GM23248 (cell line): Measurements from ENCODE around the gene POLD1. TPM values are rescaled to one million over a fixed set of nuclear protein-coding genes. Genes with fewer than 3 reads are reported as not detected.

Source experiments
- DNase-seq: peaks from one replicate; pipeline ENCODE4 v3.0.0-alpha.2; 2015
- H2AFZ ChIP-seq: fragments of 200-600 bp; sonication (generic); 2 replicates; pipeline ENCODE4 v1.6.1; 2016; ENCODE audit warnings: antibody characterized with exemption
- H3F3A ChIP-seq: fragments of 200-600 bp; sonication (generic); 2 replicates; pipeline ENCODE4 v1.6.1; 2016; ENCODE audit warnings: mild to moderate bottlenecking, antibody characterized with exemption, mixed run types; ENCODE audit not compliant: insufficient read depth
- H3K27ac ChIP-seq: fragments of 200-600 bp; sonication (generic); 2 replicates; pipeline ENCODE4 v1.5.1; 2016; ENCODE audit warnings: mild to moderate bottlenecking
- H3K27me3 ChIP-seq: fragments of 200-600 bp; sonication (generic); replicated peaks from 2 replicates; pipeline ENCODE4 v1.6.1; 2016; ENCODE audit warnings: mild to moderate bottlenecking; ENCODE audit not compliant: insufficient read depth
- H3K36me3 ChIP-seq: fragments of 200-600 bp; sonication (generic); 2 replicates; pipeline ENCODE4 v1.6.1; 2016; ENCODE audit warnings: low read depth, mild to moderate bottlenecking
- H3K4me1 ChIP-seq: fragments of 200-600 bp; sonication (generic); 2 replicates; pipeline ENCODE4 v1.6.1; 2016; ENCODE audit warnings: mild to moderate bottlenecking; ENCODE audit not compliant: insufficient read depth
- H3K4me2 ChIP-seq: fragments of 200-600 bp; sonication (generic); one replicate; pipeline ENCODE4 v1.6.1; 2016; ENCODE audit warnings: mild to moderate bottlenecking; ENCODE audit not compliant: unreplicated experiment
- H3K4me3 ChIP-seq: fragments of 200-600 bp; sonication (generic); 2 replicates; pipeline ENCODE4 v1.5.1; 2016; ENCODE audit warnings: mild to moderate bottlenecking
- H3K79me2 ChIP-seq: fragments of 200-600 bp; sonication (generic); 2 replicates; pipeline ENCODE4 v1.6.1; 2016; ENCODE audit warnings: mild to moderate bottlenecking; ENCODE audit not compliant: insufficient read depth
- H3K9ac ChIP-seq: fragments of 200-600 bp; sonication (generic); 2 replicates; pipeline ENCODE4 v1.6.1; 2016; ENCODE audit warnings: mild to moderate bottlenecking
- H3K9me2 ChIP-seq: fragments of 200-600 bp; sonication (generic); 2 replicates; pipeline ENCODE4 v1.6.1; 2016; ENCODE audit warnings: mixed run types, mild to moderate bottlenecking, moderate library complexity; ENCODE audit not compliant: insufficient read depth
- H3K9me3 ChIP-seq: fragments of 200-600 bp; sonication (generic); one replicate; pipeline ENCODE4 v1.6.1; 2017; ENCODE audit warnings: low read depth
- H4K20me1 ChIP-seq: fragments of 200-600 bp; sonication (generic); 2 replicates; pipeline ENCODE4 v1.6.0; 2016; ENCODE audit not compliant: insufficient read depth
- EZH2 ChIP-seq: fragments of 200-600 bp; sonication (generic); IDR thresholded peaks from 2 replicates; pipeline ENCODE4 v1.6.1; 2018; ENCODE audit warnings: antibody characterized with exemption, mild to moderate bottlenecking; ENCODE audit not compliant: insufficient read depth, poor library complexity, severe bottlenecking
- EZH2phosphoT487 ChIP-seq: fragments of 200-600 bp; sonication (generic); IDR thresholded peaks from 2 replicates; pipeline ENCODE4 v1.6.1; 2018; ENCODE audit warnings: antibody characterized with exemption, moderate library complexity, mild to moderate bottlenecking, low read depth; ENCODE audit not compliant: insufficient read depth
- WGBS, 2 experiments: methylation state at CpG; one replicate each; pipeline ENCODE4 v1.1.6; 2015 to 2017; ENCODE audit warnings: low lambda C conversion rate in 2 of 2, low coverage in 1 of 2; ENCODE audit errors: missing lambda C conversion rate in 2 of 2; 5-methylcytosine and 5-hydroxymethylcytosine counted together
- in situ Hi-C: fragments of 300-500 bp; cut with MboI; formaldehyde crosslinking; loops from 2 replicates; pipeline ENCODE4 v1.15.0; 2020
- polyA plus RNA-seq: library from polyadenylated mRNA; unstranded; fragments of >200 nt; fragmentation: Nextera tagmentation; extraction: Ambion mirVana; gene quantifications from 2 replicates; pipeline ENCODE4 v1.2.1, GENCODE V29; 2016
- total RNA-seq: library from RNA; depleted of rRNA; stranded (reverse); fragments of >200 nt; shearing (Covaris generic); gene quantifications from 2 replicates; pipeline ENCODE4 v1.2.3, GENCODE V29; 2014

Gene POLD1
- total and polyA plus RNA-seq, 2 experiments from 2014 or later, result 12.6 to 18.3 TPM

- no peaks in the 10 kb centered on the region for H3K36me3 ChIP-seq
- H3K4me2 ChIP-seq, result no peak overlapping the region
- no peak overlapping the region for H3K9ac ChIP-seq
- H2AFZ ChIP-seq, result peak overlapping the region; percentile 41; the same call in 1 of the 2 replicates
- H3K27ac ChIP-seq, result no peak overlapping the region
- no peaks in the 10 kb centered on the region for H3K4me1 ChIP-seq
- WGBS, 2 experiments, result 62 to 64% methylated on average over 43 to 54 of the region's 54 CpGs
- H3K9me3 ChIP-seq, result no peaks in the 10 kb centered on the region
- DNase-seq, result peak; percentile 17
- no peaks in the 10 kb centered on the region for H3K27me3 ChIP-seq
- TF ChIP-seq EZH2 (no peak), EZH2phosphoT487 (no peak)
- H3K9me2 ChIP-seq, result no peaks in the 10 kb centered on the region
- in situ Hi-C loops, result loop anchor here (25.0 kb wide), 2 partner anchors 429 to 554 kb away; partner anchors contain the start of genes ACP4 and KLK4
- H3K4me3 ChIP-seq, result 0 out of 2 replicates have a peak overlapping the region, but pooled peaks have one; percentile 32
- no peaks in the 10 kb centered on the region for H3F3A ChIP-seq
- no peaks in the 10 kb centered on the region for H4K20me1 ChIP-seq
- no peaks in the 10 kb centered on the region for H3K79me2 ChIP-seq
These were observed 25.4 kb upstream of the POLD1 start for GRCh38 chr19:50358483-50359327.

GRCh38 chr19:50359328-50359818, 24.8 kb upstream of the POLD1 start:
- Histone ChIP-seq H3K9ac (no peak overlapping the region), H3K27ac (no peak overlapping the region), H2AFZ (no peak overlapping the region), H4K20me1 (no peaks in the 10 kb centered on the region), H3K27me3 (no peaks in the 10 kb centered on the region), H3K79me2 (no peaks in the 10 kb centered on the region), H3K9me3 (no peaks in the 10 kb centered on the region), H3K4me1 (no peaks in the 10 kb centered on the region), H3K4me3 (no peak overlapping the region), H3K36me3 (no peaks in the 10 kb centered on the region), H3F3A (no peaks in the 10 kb centered on the region), H3K9me2 (no peaks in the 10 kb centered on the region), H3K4me2 (no peak overlapping the region)
- in situ Hi-C loops, result loop anchor here (25.0 kb wide), 2 partner anchors 428 to 553 kb away; partner anchors contain the start of genes ACP4 and KLK4
- no peak for TF ChIP-seq EZH2
- TF ChIP-seq EZH2phosphoT487, result no peak
- DNase-seq, result no peak
- 66 to 68% methylated on average over 11 of the region's 11 CpGs for WGBS, 2 experiments

- no peaks in the 10 kb centered on the region for H3K4me1 ChIP-seq
- no peaks in the 10 kb centered on the region for H4K20me1 ChIP-seq
- no peak overlapping the region for H2AFZ ChIP-seq
- no peak overlapping the region for H3K9ac ChIP-seq
- TF ChIP-seq EZH2 (no peak), EZH2phosphoT487 (no peak)
- H3K79me2 ChIP-seq, result no peaks in the 10 kb centered on the region
- in situ Hi-C loops, result loop anchor here (25.0 kb wide), 2 partner anchors 426 to 551 kb away; partner anchors contain the start of genes ACP4 and KLK4
- H3K9me2 ChIP-seq, result no peaks in the 10 kb centered on the region
- H3K9me3 ChIP-seq, result no peaks in the 10 kb centered on the region
- DNase-seq, result peak; percentile 27
- no peak overlapping the region for H3K27ac ChIP-seq
- H3F3A ChIP-seq, result no peaks in the 10 kb centered on the region
- WGBS, 2 experiments, result 58 to 66% methylated on average over 7 of the region's 7 CpGs
- H3K4me3 ChIP-seq, result no peak overlapping the region
- H3K4me2 ChIP-seq, result no peak overlapping the region
- H3K36me3 ChIP-seq, result no peaks in the 10 kb centered on the region
- H3K27me3 ChIP-seq, result no peaks in the 10 kb centered on the region
These were observed 22.7 kb upstream of the POLD1 start for GRCh38 chr19:50361290-50362029.

GRCh38 chr19:50362030-50362412, 22.1 kb upstream of the POLD1 start:
- no peak overlapping the region for H3K4me3 ChIP-seq
- TF ChIP-seq EZH2phosphoT487, result no peak
- no peak for TF ChIP-seq EZH2
- in situ Hi-C loops, result loop anchor here (25.0 kb wide), 2 partner anchors 425 to 550 kb away; partner anchors contain the start of genes ACP4 and KLK4
- no peaks in the 10 kb centered on the region for H4K20me1 ChIP-seq
- WGBS, 2 experiments, result 77 to 81% methylated on average over 7 of the region's 7 CpGs
- no peaks in the 10 kb centered on the region for H3K4me1 ChIP-seq
- no peak overlapping the region for H3K27ac ChIP-seq
- H3K36me3 ChIP-seq, result no peaks in the 10 kb centered on the region
- H2AFZ ChIP-seq, result no peak overlapping the region
- H3K9me2 ChIP-seq, result no peaks in the 10 kb centered on the region
- H3F3A ChIP-seq, result no peaks in the 10 kb centered on the region
- no peaks in the 10 kb centered on the region for H3K79me2 ChIP-seq
- H3K27me3 ChIP-seq, result no peaks in the 10 kb centered on the region
- DNase-seq, result no peak
- no peak overlapping the region for H3K4me2 ChIP-seq
- H3K9ac ChIP-seq, result no peak overlapping the region
- no peaks in the 10 kb centered on the region for H3K9me3 ChIP-seq
